Astrocyte (in vitro differentiated cells and primary cell): Measurements from ENCODE around the gene CIDEA.

ENCODE experiments used
- CTCF ChIP-seq: IDR thresholded peaks from 2 replicates; pipeline ENCODE4 v1.5.1; 2011; ENCODE audit warnings: low read depth, mild to moderate bottlenecking, inconsistent platforms, low read length, moderate library complexity; ENCODE audit not compliant: insufficient read depth
- EZH2 ChIP-seq: IDR thresholded peaks from 2 replicates; pipeline ENCODE4 v1.6.1; 2012; ENCODE audit warnings: mild to moderate bottlenecking, low read length, inconsistent platforms; ENCODE audit not compliant: insufficient read depth

GRCh38 chr18:12287131-12287681 is 33.0 kb downstream of the CIDEA start:
- TF ChIP-seq CTCF (no peak), EZH2 (no peak)
